GM18507 (cell line): ENCODE results near the gene IL12RB2.

Source experiments
- DNase-seq: peaks from one replicate; pipeline ENCODE4 v3.0.0; 2011; ENCODE audit warnings: low read depth; ENCODE audit not compliant: insufficient read length; ENCODE audit errors: extremely low spot score
- FAIRE-seq: peaks from 2 replicates; lab custom pipeline; 2011; peaks lifted over from hg19 to GRCh38; lab: Jason Lieb, UNC

Gene IL12RB2

GRCh38 chr1:67308136-67308535 is 463 bp downstream of the IL12RB2 start:
- no peak for FAIRE-seq
- DNase-seq = no peak

DNA sequence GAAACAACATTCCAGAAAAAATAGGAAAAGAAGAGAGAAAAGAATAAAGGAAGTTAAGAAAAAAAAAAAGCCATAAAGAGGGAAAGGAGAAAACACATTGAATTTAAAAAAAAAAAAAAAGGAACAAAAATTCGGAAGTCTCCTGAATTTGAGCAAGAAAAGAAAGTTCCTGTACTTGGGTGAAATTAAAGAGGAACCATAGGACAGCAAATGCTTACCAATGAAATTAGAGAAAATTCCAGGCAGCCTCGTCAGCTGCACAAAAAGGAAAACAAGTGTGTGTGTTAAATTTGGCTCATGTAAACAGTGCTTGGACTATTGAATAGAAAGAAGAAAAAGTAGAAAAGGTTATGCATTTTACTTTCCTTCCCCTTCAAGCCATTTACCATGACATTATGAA is 4.9 kb downstream of the IL12RB2 start:
- FAIRE-seq (no peak), DNase-seq (no peak)

GRCh38 chr1:67313934-67314671 is 6.4 kb downstream of the IL12RB2 start:
- FAIRE-seq = no peak
- no peak for DNase-seq

DNA sequence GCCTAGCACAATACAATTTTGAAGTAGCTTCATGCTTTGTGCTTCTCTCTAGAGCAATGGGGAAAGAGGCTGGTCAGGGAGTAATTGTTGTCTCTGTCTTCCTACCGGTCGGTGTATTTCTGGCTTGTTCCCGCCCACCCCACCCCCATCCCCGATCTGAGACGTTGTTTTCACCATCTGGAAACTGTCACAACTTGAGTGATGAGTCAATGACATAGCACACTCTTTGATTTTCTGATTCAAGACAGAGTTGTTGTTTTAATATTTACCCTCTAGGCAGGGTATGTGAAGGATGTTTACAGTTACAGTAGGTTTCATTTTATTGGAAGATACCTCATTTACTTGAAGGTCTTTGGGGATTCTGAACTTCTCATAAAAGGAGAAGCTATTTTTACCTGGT is 7.0 kb downstream of the IL12RB2 start:
- FAIRE-seq = no peak

DNA sequence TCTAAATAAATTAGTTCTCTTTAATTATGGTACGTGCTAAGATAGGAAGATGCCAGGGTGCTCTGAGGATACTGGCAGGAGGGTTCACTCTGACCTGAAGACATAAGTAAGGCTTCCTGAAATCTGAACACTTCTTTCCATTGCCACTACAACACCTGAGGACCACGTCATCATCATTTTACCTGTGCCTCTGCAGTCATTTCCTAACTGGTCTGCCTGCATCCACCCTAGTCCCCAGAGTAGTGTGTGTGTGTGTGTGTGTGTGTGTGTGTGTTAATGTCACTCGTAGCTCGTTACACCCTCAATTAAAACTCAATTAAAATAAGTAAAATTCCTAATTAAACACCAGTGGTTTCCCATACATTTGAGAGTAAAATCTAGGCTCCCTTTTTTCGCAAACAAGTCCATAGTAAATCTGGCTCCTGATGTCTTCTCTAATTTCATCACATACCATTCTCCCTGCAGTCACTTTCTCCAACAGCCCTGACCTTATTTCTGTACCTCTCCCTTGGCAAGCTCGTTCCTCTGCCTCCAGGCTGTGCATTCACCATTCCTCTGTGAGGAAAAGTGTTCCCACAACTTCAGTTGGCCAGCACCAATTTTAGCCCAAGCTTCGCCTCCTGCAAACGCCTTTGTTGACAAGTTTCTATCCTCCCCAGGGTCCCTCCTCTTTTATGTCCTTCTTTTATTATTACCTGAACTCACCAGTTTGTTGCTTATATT is 8.7 kb downstream of the IL12RB2 start:
- FAIRE-seq (no peak), DNase-seq (no peak)

More for the DNA sequence above, 7.0 kb downstream of the IL12RB2 start:
- no peak for DNase-seq

- DNase-seq (no peak), FAIRE-seq (no peak)
Measured at GRCh38 chr1:67316918-67317317, 9.2 kb downstream of the IL12RB2 start.

- no peak for FAIRE-seq
- DNase-seq = no peak
Measured at GRCh38 chr1:67317803-67318202, 10.1 kb downstream of the IL12RB2 start.

DNA sequence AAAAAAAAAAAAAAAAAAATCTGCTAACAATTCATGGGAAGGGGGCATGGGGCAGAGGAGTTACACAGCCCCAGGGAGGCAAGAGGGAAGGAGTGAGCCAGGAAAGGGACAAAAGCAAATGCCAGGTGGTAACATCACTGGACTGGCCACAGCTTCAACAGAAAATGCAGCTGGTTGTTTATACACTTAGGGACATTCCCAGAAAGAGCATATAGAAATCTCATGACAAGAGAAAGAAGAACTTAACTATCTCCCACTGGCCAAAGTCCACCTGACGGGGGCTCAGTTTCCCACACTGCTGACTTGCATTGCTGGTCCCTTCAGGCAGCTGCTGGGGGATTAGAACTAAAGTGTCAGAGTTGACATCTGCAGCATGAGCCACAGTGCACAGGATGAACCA is 14.8 kb downstream of the IL12RB2 start:
- DNase-seq (no peak), FAIRE-seq (no peak)

GRCh38 chr1:67323087-67323486 is 15.4 kb downstream of the IL12RB2 start:
- FAIRE-seq (no peak), DNase-seq (no peak)

- no peak for FAIRE-seq
Measured at GRCh38 chr1:67324068-67324467, 16.4 kb downstream of the IL12RB2 start.

GRCh38 chr1:67327864-67328466 is 20.3 kb downstream of the IL12RB2 start:
- DNase-seq (no peak), FAIRE-seq (no peak)

More at GRCh38 chr1:67324068-67324467, 16.4 kb downstream of the IL12RB2 start:
- no peak for DNase-seq

DNA sequence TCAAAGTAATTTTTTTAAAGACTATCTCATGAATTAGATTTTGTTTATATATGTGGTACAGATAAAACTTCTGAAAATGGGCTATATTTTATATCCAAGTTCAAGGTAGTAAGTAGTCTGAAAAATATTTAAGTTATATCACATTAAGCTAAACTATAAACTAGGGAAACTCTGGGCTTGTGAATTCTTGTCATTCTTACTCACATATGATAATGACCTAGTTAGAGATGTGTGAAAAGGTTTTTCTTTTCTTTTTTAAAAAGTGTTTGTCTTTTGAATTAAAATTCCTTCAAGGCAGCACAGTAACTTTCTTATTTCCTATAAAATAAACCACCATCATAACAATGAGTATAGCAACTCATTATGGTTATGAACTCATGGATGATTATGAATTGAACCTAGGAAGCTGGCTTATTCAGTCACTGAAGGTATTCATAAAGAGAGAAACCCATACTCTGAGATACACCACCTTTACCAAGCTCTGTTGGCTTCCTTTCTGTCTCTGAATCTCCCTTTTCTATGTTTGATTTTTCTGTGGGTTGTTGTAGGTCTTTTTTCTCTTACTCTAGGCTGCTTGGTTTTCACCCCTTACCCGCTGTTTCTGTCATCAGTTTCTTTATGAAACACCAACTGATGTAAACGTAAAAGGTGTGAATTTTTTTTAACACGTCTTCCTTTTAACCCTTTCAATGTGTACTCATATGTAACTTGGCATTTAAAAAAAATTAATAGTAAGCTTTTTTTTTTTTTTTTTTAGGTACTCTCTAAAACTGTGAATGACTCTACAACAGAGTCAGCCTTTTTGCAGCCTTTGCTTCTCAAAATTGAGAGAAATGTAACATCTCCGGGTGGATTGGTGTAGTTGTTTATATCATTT is 25.2 kb downstream of the IL12RB2 start:
- DNase-seq = peak; percentile 43
- peak; percentile 92 for FAIRE-seq

DNA sequence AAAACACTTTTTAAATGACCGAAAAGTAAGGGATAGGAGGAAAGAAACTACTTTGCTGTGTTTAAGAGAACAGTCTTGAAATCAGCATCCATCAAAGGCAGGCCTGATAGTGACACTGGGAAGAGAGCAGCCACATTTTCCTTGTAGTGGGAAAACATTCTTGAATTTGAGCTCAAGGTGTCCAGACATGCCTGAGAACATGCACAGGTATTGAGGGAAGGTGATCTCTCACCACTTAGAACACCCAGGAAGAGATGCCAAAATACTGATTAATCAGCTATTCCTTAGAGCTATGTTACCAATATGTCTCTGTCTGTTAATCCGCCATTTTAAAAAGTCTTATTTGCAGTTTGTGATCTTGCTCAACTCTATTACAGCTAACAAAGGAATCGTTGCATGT is 25.9 kb downstream of the IL12RB2 start:
- DNase-seq (no peak), FAIRE-seq (no peak)

DNA sequence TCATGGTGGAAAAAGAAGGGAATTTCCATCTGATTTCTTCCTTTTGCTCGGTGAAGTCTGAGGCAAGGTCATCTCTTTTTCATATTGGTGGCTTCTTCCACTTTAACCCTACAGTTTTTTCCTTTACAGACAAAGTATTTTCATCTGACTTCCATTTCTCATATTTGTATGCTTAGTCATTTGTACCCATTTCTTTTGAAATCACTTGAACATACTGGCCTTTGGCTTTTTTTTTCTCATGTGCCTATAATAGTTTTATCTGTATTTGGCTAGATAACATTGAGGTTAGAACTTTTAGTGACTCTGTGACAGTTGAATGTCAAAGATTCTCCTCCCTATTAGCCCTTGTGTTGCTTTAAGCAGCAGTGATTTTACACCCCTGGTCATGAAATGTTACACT is 27.7 kb downstream of the IL12RB2 start:
- peak; percentile 70 for FAIRE-seq
- DNase-seq = no peak

DNA sequence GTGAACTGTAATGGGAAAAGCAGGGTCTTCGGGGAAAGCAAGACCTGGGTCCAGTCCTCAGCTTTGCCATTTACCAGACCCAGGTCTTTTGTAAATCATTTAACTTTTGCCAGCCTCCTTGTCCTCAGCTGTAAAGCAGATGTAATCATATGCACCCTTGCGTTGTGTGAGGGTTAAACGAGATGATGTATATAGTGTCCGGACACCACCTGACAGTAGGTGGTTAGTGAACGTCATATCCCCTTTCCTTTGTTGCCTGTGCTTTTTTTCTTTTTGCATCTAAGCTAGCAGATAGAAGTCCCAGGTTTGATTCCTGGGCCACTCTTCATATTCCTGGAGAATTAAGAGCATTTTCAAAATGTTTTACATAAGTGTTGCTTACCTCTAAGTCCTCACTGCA is 28.5 kb downstream of the IL12RB2 start:
- FAIRE-seq = no peak
- DNase-seq = no peak

- peak; percentile 33 for FAIRE-seq
- DNase-seq = no peak
Measured at GRCh38 chr1:67336783-67337182, 29.1 kb downstream of the IL12RB2 start.

DNA sequence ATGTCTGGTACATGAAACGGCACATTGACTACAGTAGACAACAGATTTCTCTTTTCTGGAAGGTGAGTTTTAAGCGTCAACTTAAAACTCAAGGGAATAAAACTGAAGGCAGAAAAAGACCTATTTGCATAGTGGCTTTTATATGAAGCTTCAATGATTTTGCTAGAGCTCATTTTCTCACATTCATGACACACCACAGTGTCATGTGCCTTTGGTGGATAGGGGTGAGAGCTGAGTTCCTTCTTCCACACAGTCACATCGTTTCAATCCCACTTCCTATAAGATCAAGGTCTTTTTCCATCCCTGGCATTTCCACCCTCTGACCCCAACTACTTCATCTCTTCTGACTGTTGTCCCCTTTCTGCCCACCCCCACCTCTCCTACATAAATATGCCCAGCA is 31.0 kb downstream of the IL12RB2 start:
- peak; percentile 89 for FAIRE-seq

DNA sequence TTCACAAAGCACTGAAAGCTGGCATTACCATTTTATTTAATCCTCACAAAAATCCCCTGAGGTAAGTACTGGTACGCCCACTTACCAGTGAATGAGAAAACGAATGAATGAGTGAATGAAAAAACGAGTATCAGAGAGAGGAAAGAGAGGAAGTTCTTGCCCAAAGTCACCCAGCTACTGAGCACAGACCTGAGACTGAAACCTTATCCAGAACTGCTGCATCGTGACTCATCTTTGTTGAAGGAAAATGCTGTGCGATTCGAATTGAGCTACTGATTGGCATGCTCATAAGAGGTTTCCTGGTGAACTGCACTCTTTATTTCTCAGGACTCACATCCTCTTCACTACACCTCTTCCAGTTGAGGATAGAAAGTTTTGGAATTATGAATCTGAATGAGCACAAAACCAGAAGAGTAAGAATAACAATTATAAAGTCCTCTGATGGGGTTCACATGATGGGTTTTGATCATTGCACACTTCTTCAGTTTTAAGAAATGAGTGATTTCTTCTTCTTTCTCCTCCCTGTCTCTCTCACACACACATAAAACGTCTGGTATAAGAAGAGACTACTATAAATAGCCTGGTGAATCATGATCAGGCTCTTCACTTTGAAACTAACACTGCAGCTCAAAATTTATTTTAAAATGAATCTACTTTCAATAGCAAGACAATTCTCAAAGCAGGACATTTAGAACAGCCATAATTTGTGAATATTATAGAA is 32.1 kb downstream of the IL12RB2 start:
- FAIRE-seq (peak; percentile 90), DNase-seq (no peak)

More for the DNA sequence above, 31.0 kb downstream of the IL12RB2 start:
- no peak for DNase-seq
